SK-N-SH (cell line): ENCODE results near the gene SLC36A3. TPM values are rescaled to one million over a fixed set of nuclear protein-coding genes. Genes with fewer than 3 reads are reported as not detected.

Source experiments
- CTCF ChIA-PET: fragments of 300-600, 350-600 bp; formaldehyde crosslinking; extraction: SDS; loops from one replicate; lab custom pipeline; 2021; lab: Yijun Ruan, JAX
- POLR2A ChIA-PET: fragments of 350-600 bp; sonication (Branson Sonifier 250); formaldehyde crosslinking; extraction: SDS; loops from one replicate; lab custom pipeline; 2020; ENCODE audit warnings: antibody characterized with exemption, inconsistent platforms; lab: Yijun Ruan, JAX
- DNase-seq: peaks from one replicate; pipeline ENCODE4 v3.0.0; 2012
- H2AFZ ChIP-seq: fragments of 200-600 bp; sonication (generic); 2 replicates; pipeline ENCODE4 v1.8.1; 2016; ENCODE audit warnings: antibody characterized with exemption, mild to moderate bottlenecking, low read depth
- H3F3A ChIP-seq: fragments of 200-600 bp; sonication (generic); replicated peaks from 2 replicates; pipeline ENCODE3; 2016; ENCODE audit warnings: antibody characterized with exemption, mild to moderate bottlenecking; ENCODE audit not compliant: insufficient read depth
- H3K27ac ChIP-seq, 2 experiments: fragments of 200-500 bp in 1 of 2; fragments of 200-600 bp in 1 of 2; sonication (Bioruptor generic) in 1 of 2; sonication (generic), shearing (Covaris generic) in 1 of 2; 2 replicates each; pipeline versions ENCODE4 v1.5.1 to v1.6.1; 2014 to 2016; ENCODE audit warnings: low read depth in 2 of 2, inconsistent platforms in 1 of 2, low read length in 1 of 2, mild to moderate bottlenecking in 1 of 2, mixed read lengths in 1 of 2
- H3K27me3 ChIP-seq: fragments of 200-600 bp; sonication (generic), shearing (Covaris generic); 2 replicates; pipeline ENCODE4 v1.6.1; 2016; ENCODE audit warnings: mixed run types; ENCODE audit not compliant: insufficient read depth
- H3K36me3 ChIP-seq, 2 experiments: fragments of 200-500 bp in 1 of 2; fragments of 200-600 bp in 1 of 2; sonication (Bioruptor generic) in 1 of 2; sonication (generic) in 1 of 2; replicated peaks in 1 of 2; 2 replicates each; pipeline versions ENCODE3 to v1.5.1; 2014 to 2016; ENCODE audit warnings: low read length in 1 of 2, mild to moderate bottlenecking in 1 of 2; ENCODE audit not compliant: insufficient read depth in 2 of 2, control insufficient read depth in 1 of 2
- H3K4me1 ChIP-seq, 2 experiments: fragments of 200-500 bp in 1 of 2; fragments of 200-600 bp in 1 of 2; sonication (Bioruptor generic) in 1 of 2; sonication (generic), shearing (Covaris generic) in 1 of 2; 2 replicates each; pipeline versions ENCODE4 v1.5.1 to v1.6.1; 2014 to 2016; ENCODE audit warnings: low read depth in 1 of 2, low read length in 1 of 2, mixed run types in 1 of 2; ENCODE audit not compliant: insufficient read depth in 2 of 2, control insufficient read depth in 1 of 2
- H3K4me2 ChIP-seq: fragments of 200-600 bp; sonication (generic), shearing (Covaris generic); 2 replicates; pipeline ENCODE4 v1.6.1; 2017; ENCODE audit warnings: mixed run types
- H3K4me3 ChIP-seq, 2 experiments: fragments of 200-500 bp in 1 of 2; fragments of 200-600 bp in 1 of 2; sonication (Bioruptor generic) in 1 of 2; sonication (generic), shearing (Covaris generic) in 1 of 2; 2 replicates each; pipeline versions ENCODE4 v1.5.1 to v1.8.1; 2014 to 2016; ENCODE audit warnings: low read depth in 2 of 2, inconsistent platforms in 1 of 2, low read length in 1 of 2, mild to moderate bottlenecking in 1 of 2, mixed read lengths in 1 of 2, moderate library complexity in 1 of 2
- H3K79me2 ChIP-seq: fragments of 200-600 bp; sonication (generic); 2 replicates; pipeline ENCODE4 v1.8.1; 2017; ENCODE audit warnings: mild to moderate bottlenecking; ENCODE audit not compliant: insufficient read depth
- H3K9ac ChIP-seq: fragments of 200-600 bp; sonication (generic); 2 replicates; pipeline ENCODE4 v1.6.1; 2017; ENCODE audit warnings: mixed run types
- H3K9me2 ChIP-seq: fragments of 200-600 bp; sonication (generic); 2 replicates; pipeline ENCODE4 v1.6.1; 2017; ENCODE audit warnings: mixed run types
- H3K9me3 ChIP-seq: fragments of 200-600 bp; sonication (generic); 2 replicates; pipeline ENCODE4 v1.6.1; 2017; ENCODE audit warnings: mixed run types, mild to moderate bottlenecking, moderate library complexity
- H4K20me1 ChIP-seq: fragments of 200-600 bp; sonication (generic); 2 replicates; pipeline ENCODE4 v1.6.1; 2017; ENCODE audit warnings: mild to moderate bottlenecking, mixed run types; ENCODE audit not compliant: insufficient read depth
- ELF1 ChIP-seq: IDR thresholded peaks from 2 replicates; pipeline ENCODE4 v1.4.0; 2012
- EZH2phosphoT487 ChIP-seq: fragments of 200-600 bp; sonication (generic); IDR thresholded peaks from 2 replicates; pipeline ENCODE4 v1.6.1; 2017; ENCODE audit warnings: low read depth, mixed run types, mild to moderate bottlenecking, antibody characterized with exemption, moderate library complexity, borderline replicate concordance
- FOXM1 ChIP-seq: IDR thresholded peaks from 2 replicates; pipeline ENCODE4 v1.4.0; 2012; ENCODE audit warnings: low read depth, mild to moderate bottlenecking
- IRF3 ChIP-seq: fragments of 150-350 bp; IDR thresholded peaks from 2 replicates; pipeline ENCODE4 v1.6.1; 2016; ENCODE audit warnings: mild to moderate bottlenecking, low read depth, low read length
- JUND ChIP-seq: IDR thresholded peaks from 2 replicates; pipeline ENCODE4 v1.4.0; 2012
- MEF2A ChIP-seq: IDR thresholded peaks from 2 replicates; pipeline ENCODE4 v1.4.0; 2012; ENCODE audit warnings: low read depth, borderline replicate concordance
- NRF1 ChIP-seq: IDR thresholded peaks from 2 replicates; pipeline ENCODE4 v1.6.1; 2012; ENCODE audit warnings: low read depth, mild to moderate bottlenecking, low read length
- PBX3 ChIP-seq: IDR thresholded peaks from 2 replicates; pipeline ENCODE4; 2012
- RCOR1 ChIP-seq: fragments of 150-350 bp; IDR thresholded peaks from 2 replicates; pipeline ENCODE4 v1.6.1; 2017; ENCODE audit warnings: antibody characterized with exemption, low read length
- REST ChIP-seq: IDR thresholded peaks from 2 replicates; pipeline ENCODE4 v1.6.1; 2012; ENCODE audit warnings: mild to moderate bottlenecking, low read depth, low read length, moderate library complexity
- RXRA ChIP-seq: IDR thresholded peaks from 2 replicates; pipeline ENCODE4 v1.4.0; 2012; ENCODE audit warnings: low read depth, mild to moderate bottlenecking, borderline replicate concordance
- SIN3A ChIP-seq: IDR thresholded peaks from 2 replicates; pipeline ENCODE4 v1.6.1; 2012; ENCODE audit warnings: low read depth, mild to moderate bottlenecking, low read length, moderate library complexity, borderline replicate concordance
- SMC3 ChIP-seq: IDR thresholded peaks from 2 replicates; pipeline ENCODE4 v1.6.1; 2012; ENCODE audit warnings: low read depth, low read length, improper control_type of control experiment
- TAF1 ChIP-seq: IDR thresholded peaks from 2 replicates; pipeline ENCODE4 v1.6.1; 2012; ENCODE audit warnings: low read depth, mild to moderate bottlenecking, low read length, moderate library complexity, borderline replicate concordance
- TCF12 ChIP-seq: IDR thresholded peaks from 2 replicates; pipeline ENCODE4 v1.4.0; 2012
- TEAD4 ChIP-seq: IDR thresholded peaks from 2 replicates; pipeline ENCODE4 v1.4.0; 2012; ENCODE audit warnings: mild to moderate bottlenecking, borderline replicate concordance; ENCODE audit not compliant: insufficient read depth
- YY1 ChIP-seq: IDR thresholded peaks from 2 replicates; pipeline ENCODE4 v1.4.0; 2012; ENCODE audit warnings: low read depth, mild to moderate bottlenecking
- ZBTB33 ChIP-seq: IDR thresholded peaks from 2 replicates; pipeline ENCODE4 v1.4.0; 2012; ENCODE audit warnings: low read depth, borderline replicate concordance
- WGBS: methylation state at CpG from one replicate; pipeline ENCODE4 v1.1.6; 2017; ENCODE audit warnings: low lambda C conversion rate; 5-methylcytosine and 5-hydroxymethylcytosine counted together
- polyA plus RNA-seq, 3 experiments: library from polyadenylated mRNA; depleted of rRNA; stranded (reverse); fragments of >200 nt; gene quantifications; 2 replicates each; pipeline ENCODE4 v1.2.3, GENCODE V29; 2012

Gene SLC36A3
- polyA plus RNA-seq, 1 of the 3 experiments (the other 2 are of a cell fraction): not detected

- Histone ChIP-seq H3K9me3 (no peaks in the 10 kb centered on the region), H3K79me2 (no peaks in the 10 kb centered on the region), H3K4me1 (0 out of 4 replicates have a peak, but pooled peaks cover 0 to 4% of the 10 kb centered on the region in 2 experiments), H2AFZ (no peak overlapping the region), H4K20me1 (no peaks in the 10 kb centered on the region), H3K4me2 (no peak overlapping the region), H3K4me3 (no peak overlapping the region), H3K9ac (no peak overlapping the region), H3K27me3 (no peaks in the 10 kb centered on the region), H3K36me3 (peaks cover 0 to 9% of the 10 kb centered on the region in 2 experiments), H3K27ac (no peak overlapping the region), H3K9me2 (no peaks in the 10 kb centered on the region), H3F3A (no peaks in the 10 kb centered on the region)
- no peak for TF ChIP-seq MEF2A
- TF ChIP-seq TCF12: no peak
- TF ChIP-seq PBX3: no peak
- no peak for TF ChIP-seq JUND
- no peak for TF ChIP-seq REST
- TF ChIP-seq TAF1: no peak
- TF ChIP-seq FOXM1: no peak
- no peak for TF ChIP-seq ELF1
- no peak for TF ChIP-seq SMC3
- no peak for TF ChIP-seq ZBTB33
- TF ChIP-seq EZH2phosphoT487: no peak
- TF ChIP-seq TEAD4: no peak
- TF ChIP-seq YY1: no peak
- TF ChIP-seq NRF1: no peak
- no peak for TF ChIP-seq IRF3
- TF ChIP-seq RCOR1: no peak
- no peak for TF ChIP-seq SIN3A
- no peak for TF ChIP-seq RXRA
- 92% methylated on average over 1 of the region's 1 CpG for WGBS
- no peak for DNase-seq
- CTCF ChIA-PET: interaction anchor here (1.3 kb wide), 1 partner anchor 25 kb away, joined by 4 read pairs; no protein-coding TSS in a partner anchor
- POLR2A ChIA-PET: no interaction called here
These were observed 39.5 kb downstream of the SLC36A3 start for GRCh38 chr5:151264113-151264512.
